Subcutaneous abdominal adipose tissue (tissue), 5 donors: ENCODE results near the gene KAT6B.
A peak's percentile ranks its signal among the peaks of the same experiment; 100 is the strongest.
"Not testable (repeated sequence)": the region's sequence is repeated elsewhere in the genome, so short reads cannot be mapped to it uniquely, and the experiment has no call there.

Experiments used
- H3K27ac ChIP-seq: one replicate; pipeline ENCODE4 v1.7.0; 2013; ENCODE audit warnings: low read depth, mild to moderate bottlenecking, inconsistent platforms, low read length, moderate library complexity
- H3K27me3 ChIP-seq, 5 donors: one replicate each; pipeline ENCODE4 v1.7.0; 2013; ENCODE audit warnings: low read length in 5 of 5, inconsistent platforms in 1 of 5; ENCODE audit not compliant: control insufficient read depth in 5 of 5, insufficient read depth in 4 of 5
- H3K36me3 ChIP-seq, 5 donors: one replicate each; pipeline ENCODE4 v1.7.0; 2013; ENCODE audit warnings: low read length in 5 of 5; ENCODE audit not compliant: control insufficient read depth in 5 of 5, insufficient read depth in 5 of 5
- H3K4me1 ChIP-seq, 5 donors: one replicate each; pipeline ENCODE4 v1.7.0; 2013; ENCODE audit warnings: low read length in 5 of 5, mild to moderate bottlenecking in 3 of 5, moderate library complexity in 1 of 5; ENCODE audit not compliant: control insufficient read depth in 5 of 5, insufficient read depth in 5 of 5
- H3K4me3 ChIP-seq, 5 donors: one replicate each; pipeline ENCODE4 v1.7.0; 2013; ENCODE audit warnings: low read length in 5 of 5, low read depth in 1 of 5
- H3K9ac ChIP-seq, 5 donors: one replicate each; pipeline ENCODE4 v1.7.0; 2013; ENCODE audit warnings: low read length in 5 of 5, mild to moderate bottlenecking in 4 of 5, moderate library complexity in 3 of 5
- H3K9me3 ChIP-seq, 5 donors: one replicate each; pipeline ENCODE4 v1.7.0; 2013; ENCODE audit warnings: low read length in 5 of 5; ENCODE audit not compliant: control insufficient read depth in 5 of 5
- donor health status: healthy.
- donor health status: healthy.
- donor health status: healthy.
- donor health status: healthy.
- donor health status: healthy.

The KAT6B gene

DNA sequence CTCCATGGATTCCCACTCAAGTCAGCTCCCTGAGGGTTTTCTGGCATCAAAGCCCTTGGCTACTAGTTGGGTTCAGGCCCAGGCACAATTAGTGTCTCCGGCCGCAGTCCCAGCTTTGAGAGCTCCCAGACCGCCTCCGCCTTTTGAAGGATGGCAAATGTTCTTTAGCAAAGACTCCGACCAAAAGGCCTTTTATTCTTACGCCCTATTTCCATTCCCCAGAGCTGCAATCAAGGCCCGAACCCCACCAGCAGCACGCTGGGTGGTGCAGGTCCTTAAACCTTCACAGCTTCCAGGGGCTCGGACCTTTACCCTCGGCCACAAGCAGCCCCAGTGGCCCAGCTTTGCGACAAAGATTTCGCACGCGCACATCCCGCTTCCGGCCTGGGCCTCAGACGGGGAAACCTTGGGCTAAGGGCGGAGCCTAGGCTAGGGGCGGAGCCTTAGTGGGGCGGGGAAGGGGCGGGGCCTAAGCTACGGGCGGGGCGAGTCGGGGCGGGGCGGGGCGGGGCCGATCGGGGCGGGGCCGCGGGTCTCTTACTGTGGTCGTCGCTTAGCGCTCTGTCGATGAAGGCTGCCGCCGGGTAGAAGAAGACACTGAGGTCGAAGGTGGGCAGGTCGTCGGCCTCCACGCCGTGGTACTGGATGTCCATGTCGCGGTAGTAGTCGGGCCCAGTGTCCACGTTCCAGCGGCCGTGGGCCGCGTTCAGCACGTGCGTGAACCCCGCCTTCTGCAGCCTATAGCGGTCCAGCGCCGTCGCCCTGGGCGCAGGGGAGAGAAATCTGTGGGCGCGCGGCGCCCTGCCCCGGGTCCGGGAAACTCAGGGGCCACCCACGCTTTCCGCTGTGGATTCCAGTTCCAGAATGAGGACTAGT, 217.1 kb downstream of the KAT6B start:
- H3K27me3 ChIP-seq, result peaks cover 0 to 10% (median 2%) of the 10 kb centered on the region in 5 donors
- peak overlapping the region in 2 of 5 donors; percentile 8 to 27 for H3K4me3 ChIP-seq
- peaks cover 0 to 3% (median 0%) of the 10 kb centered on the region in 5 donors for H3K9me3 ChIP-seq
- no peak overlapping the region for H3K27ac ChIP-seq
- H3K9ac ChIP-seq, result no peak overlapping the region
- H3K4me1 ChIP-seq, result peaks cover 0 to 4% (median 0%) of the 10 kb centered on the region in 5 donors
- H3K36me3 ChIP-seq, result no peaks in the 10 kb centered on the region

DNA sequence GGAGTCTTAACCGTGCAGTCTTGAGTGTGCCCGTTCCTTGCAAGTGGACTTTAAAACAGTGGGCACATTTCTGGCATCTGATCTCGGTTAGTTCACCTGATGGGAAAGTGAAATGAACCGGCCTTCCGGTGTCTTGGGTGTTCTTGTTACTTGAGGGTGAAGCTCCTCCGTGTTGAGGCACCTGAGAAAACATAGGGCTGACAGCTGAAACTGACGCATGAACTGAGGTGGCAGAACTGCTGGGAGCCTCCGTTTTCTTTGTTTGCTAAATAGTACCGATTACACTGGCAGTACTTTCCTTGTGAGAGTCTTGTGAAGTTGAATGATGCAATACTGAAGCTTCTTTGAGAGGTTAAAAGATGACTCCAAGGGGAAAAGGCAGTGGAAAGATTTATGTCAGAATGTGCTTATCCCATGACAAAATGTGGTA, 222.3 kb downstream of the KAT6B start:
- Histone ChIP-seq H3K27me3 (peaks cover 0 to 10% (median 2%) of the 10 kb centered on the region in 5 donors), H3K4me1 (peaks cover 0 to 17% (median 13%) of the 10 kb centered on the region in 5 donors), H3K4me3 (no peak overlapping the region), H3K36me3 (no peaks in the 10 kb centered on the region), H3K9ac (no peak overlapping the region), H3K9me3 (no peaks in the 10 kb centered on the region), H3K27ac (no peak overlapping the region)

- no peak overlapping the region for H3K9ac ChIP-seq
- no peak overlapping the region for H3K4me3 ChIP-seq
- H3K27me3 ChIP-seq, result peaks cover 0 to 4% (median 2%) of the 10 kb centered on the region in 5 donors
- no peaks in the 10 kb centered on the region for H3K36me3 ChIP-seq
- H3K4me1 ChIP-seq, result peaks cover 0 to 17% (median 11%) of the 10 kb centered on the region in 5 donors
- no peaks in the 10 kb centered on the region for H3K9me3 ChIP-seq
- no peak overlapping the region for H3K27ac ChIP-seq
Measured at GRCh38 chr10:75049316-75050148, 223.1 kb downstream of the KAT6B start.

GRCh38 chr10:75050149-75050919, 223.9 kb downstream of the KAT6B start:
- Histone ChIP-seq H3K9ac (no peak overlapping the region), H3K9me3 (no peaks in the 10 kb centered on the region), H3K4me1 (peaks cover 0 to 17% (median 11%) of the 10 kb centered on the region in 5 donors), H3K27ac (no peak overlapping the region), H3K4me3 (no peak overlapping the region), H3K36me3 (no peaks in the 10 kb centered on the region), H3K27me3 (peaks cover 0 to 2% (median 0%) of the 10 kb centered on the region in 5 donors)

DNA sequence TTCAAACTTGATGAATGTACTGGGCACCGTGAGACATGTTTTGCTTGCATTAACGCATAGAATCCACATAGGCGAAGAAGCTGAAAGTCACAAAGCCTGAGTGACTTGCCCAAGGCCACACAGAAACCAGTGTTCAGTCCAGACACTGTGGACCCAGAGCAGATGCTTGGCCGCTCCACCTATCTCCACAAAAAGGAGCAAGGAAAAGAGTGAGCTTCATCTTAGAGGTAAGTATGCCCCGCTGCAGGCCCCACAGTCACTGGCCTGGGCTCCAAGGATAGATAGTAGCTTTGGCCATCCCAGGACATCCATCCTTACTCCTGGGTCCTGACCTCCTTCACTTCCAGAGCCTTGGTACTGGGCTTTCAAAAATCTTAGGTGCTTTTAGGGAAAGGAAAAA, 224.9 kb downstream of the KAT6B start:
- no peaks in the 10 kb centered on the region for H3K27me3 ChIP-seq
- H3K9me3 ChIP-seq, result no peaks in the 10 kb centered on the region
- H3K4me3 ChIP-seq, result no peak overlapping the region
- no peak overlapping the region for H3K9ac ChIP-seq
- H3K4me1 ChIP-seq, result peaks cover 0 to 17% (median 11%) of the 10 kb centered on the region in 5 donors
- no peaks in the 10 kb centered on the region for H3K36me3 ChIP-seq
- H3K27ac ChIP-seq, result no peak overlapping the region

DNA sequence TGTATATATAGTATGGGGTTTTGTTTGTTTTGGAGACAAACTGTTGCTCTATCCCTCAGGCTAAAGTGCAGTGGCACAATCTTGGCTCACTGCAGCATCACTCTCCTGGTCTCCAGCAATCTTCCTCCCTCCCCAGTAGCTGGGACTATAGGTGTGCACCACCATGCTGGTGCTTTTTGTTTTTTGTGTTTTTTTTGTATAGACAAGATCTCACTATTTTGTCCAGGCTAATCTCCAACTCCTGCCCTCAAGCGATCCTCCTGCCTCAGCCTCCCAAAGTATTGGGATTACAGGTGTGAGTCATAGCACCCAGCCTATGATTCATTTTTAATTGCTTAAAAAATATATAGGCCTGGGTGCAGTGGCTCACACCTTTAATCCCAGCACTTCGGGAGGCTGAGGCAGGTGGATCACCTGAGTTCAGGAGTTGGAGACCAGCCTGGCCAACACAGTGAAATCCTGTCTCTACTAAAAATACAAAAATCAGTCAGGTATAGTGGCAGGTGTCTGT, 229.6 kb downstream of the KAT6B start:
- H3K4me1 ChIP-seq, H3K9ac ChIP-seq, H3K27ac ChIP-seq, H3K9me3 ChIP-seq, H3K27me3 ChIP-seq, H3K4me3 ChIP-seq, H3K36me3 ChIP-seq: not testable (repeated sequence)

DNA sequence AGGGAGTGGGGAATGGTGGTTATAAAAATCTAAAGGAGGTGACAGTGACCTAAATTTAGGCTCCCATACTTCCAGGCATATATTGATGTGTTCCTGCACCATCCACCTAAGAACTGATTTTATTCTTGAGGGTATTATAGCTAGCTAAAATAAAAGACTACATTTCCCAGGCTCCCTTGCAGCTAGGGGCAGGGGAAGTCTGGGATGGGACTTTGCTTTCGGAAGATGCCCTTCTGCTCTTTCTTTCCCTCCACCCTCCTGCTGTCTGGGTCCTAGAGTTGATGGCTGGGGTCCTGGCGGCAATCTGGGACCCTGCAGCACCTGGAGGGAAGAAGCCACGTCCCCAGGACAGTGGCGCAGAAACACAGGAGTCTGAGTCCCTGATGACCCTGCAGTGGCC, 231.3 kb downstream of the KAT6B start:
- no peak overlapping the region for H3K9ac ChIP-seq
- H3K27me3 ChIP-seq, result no peaks in the 10 kb centered on the region
- H3K4me1 ChIP-seq, result no peaks in the 10 kb centered on the region
- no peaks in the 10 kb centered on the region for H3K9me3 ChIP-seq
- no peak overlapping the region for H3K4me3 ChIP-seq
- H3K27ac ChIP-seq, result no peak overlapping the region
- no peaks in the 10 kb centered on the region for H3K36me3 ChIP-seq

GRCh38 chr10:75058161-75058560, 231.8 kb downstream of the KAT6B start:
- Histone ChIP-seq H3K27me3 (no peaks in the 10 kb centered on the region), H3K36me3 (no peaks in the 10 kb centered on the region), H3K4me3 (no peak overlapping the region), H3K4me1 (no peaks in the 10 kb centered on the region), H3K9me3 (no peaks in the 10 kb centered on the region), H3K9ac (no peak overlapping the region), H3K27ac (no peak overlapping the region)

DNA sequence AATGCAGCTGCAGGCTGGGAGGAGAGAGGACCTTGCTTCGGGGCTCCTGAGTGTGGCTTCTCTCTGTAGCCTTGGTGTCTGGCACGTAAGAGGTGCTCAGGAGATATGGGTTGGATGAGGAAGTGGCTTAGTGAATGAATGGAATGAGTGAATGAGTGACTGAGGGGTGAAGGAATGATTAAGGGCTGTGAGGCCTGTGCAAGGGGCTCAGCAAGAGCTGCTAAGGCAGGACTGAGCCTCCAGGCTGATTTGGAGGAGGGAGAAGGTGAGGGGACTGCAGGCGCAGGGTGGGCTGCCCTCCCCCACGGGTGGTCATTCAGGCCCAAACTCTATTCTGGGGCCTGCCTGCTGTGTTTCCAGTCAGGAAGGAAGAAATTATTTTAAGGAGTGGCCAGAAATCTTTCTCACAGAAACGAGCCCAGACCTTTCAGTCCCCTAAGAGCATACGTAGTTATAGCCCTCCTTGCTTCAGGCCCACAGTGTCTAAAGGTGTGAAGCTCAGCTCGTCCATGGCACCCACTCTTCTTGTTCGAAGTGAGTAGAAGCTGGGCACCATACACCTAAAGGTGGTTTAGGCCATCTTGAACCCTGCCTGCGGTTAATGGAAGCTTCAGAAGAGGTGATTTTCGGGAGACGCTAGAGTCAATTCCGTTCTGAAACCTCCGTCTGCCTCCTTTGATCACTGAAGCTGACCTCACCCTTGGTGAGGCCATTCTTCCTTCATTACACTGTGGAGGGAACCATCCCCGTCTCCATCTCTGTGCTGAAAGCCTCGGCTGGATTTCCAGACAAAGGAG, 235.5 kb downstream of the KAT6B start:
- H3K4me1 ChIP-seq, result no peaks in the 10 kb centered on the region
- no peaks in the 10 kb centered on the region for H3K27me3 ChIP-seq
- no peak overlapping the region for H3K4me3 ChIP-seq
- no peaks in the 10 kb centered on the region for H3K9me3 ChIP-seq
- no peak overlapping the region for H3K9ac ChIP-seq
- H3K27ac ChIP-seq, result no peak overlapping the region
- H3K36me3 ChIP-seq, result no peaks in the 10 kb centered on the region
